Stimulated activated memory B cell treated with anti-CD40 and anti-IgM and Interleukin-4, amounts not matched to agents 10 μg/mL and 1 μg/mL and 100 μg/mL, for 72 hours (primary cell): ENCODE measurements around the gene HGF.

Experiments used
- ATAC-seq: fragments of 150-1000 bp; cut with Tn5 transposase; 2 replicates; pipeline ENCODE4 v1.10.0; 2021
- H3K27ac Mint-ChIP-seq: one replicate; pipeline ENCODE4 v1.8.0; 2022; ENCODE audit warnings: mild to moderate bottlenecking, mixed read lengths
- H3K27me3 Mint-ChIP-seq: one replicate; pipeline ENCODE4 v1.8.0; 2022; ENCODE audit warnings: mixed read lengths
- H3K36me3 Mint-ChIP-seq: one replicate; pipeline ENCODE4 v1.8.0; 2022; ENCODE audit warnings: mixed read lengths
- H3K4me1 Mint-ChIP-seq: one replicate; pipeline ENCODE4 v1.8.0; 2022; ENCODE audit warnings: mixed read lengths
- H3K4me3 Mint-ChIP-seq: one replicate; pipeline ENCODE4 v1.8.0; 2022; ENCODE audit warnings: mild to moderate bottlenecking, moderate library complexity, mixed read lengths
- H3K9me3 Mint-ChIP-seq: one replicate; pipeline ENCODE4 v1.8.0; 2022; ENCODE audit warnings: mixed read lengths

The HGF gene

DNA sequence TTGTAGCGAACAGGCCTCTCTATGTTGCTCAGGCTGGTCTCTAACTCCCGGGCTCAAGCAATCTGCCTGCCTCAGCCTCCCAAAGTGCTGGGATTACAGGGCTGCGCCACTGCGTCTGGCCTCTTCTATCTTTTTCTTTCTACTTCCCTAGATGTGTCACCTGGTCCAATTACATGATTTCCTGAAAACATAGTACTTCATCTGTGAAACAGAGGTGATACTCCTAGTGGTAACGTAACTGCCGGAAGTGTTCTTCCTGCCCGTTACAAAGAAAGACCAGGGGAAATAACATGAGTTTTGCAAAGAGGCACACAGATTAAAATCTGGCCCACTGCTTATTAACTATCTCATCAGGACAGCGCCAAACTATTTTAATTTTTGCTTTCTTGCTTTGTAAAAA lies 18.4 kb upstream of the HGF start:
- ATAC-seq = no peak
- no peak overlapping the region for H3K4me3 Mint-ChIP-seq
- no peaks in the 10 kb centered on the region for H3K27me3 Mint-ChIP-seq
- H3K9me3 Mint-ChIP-seq = no peaks in the 10 kb centered on the region
- no peaks in the 10 kb centered on the region for H3K4me1 Mint-ChIP-seq
- no peaks in the 10 kb centered on the region for H3K36me3 Mint-ChIP-seq
- H3K27ac Mint-ChIP-seq = no peak overlapping the region

DNA sequence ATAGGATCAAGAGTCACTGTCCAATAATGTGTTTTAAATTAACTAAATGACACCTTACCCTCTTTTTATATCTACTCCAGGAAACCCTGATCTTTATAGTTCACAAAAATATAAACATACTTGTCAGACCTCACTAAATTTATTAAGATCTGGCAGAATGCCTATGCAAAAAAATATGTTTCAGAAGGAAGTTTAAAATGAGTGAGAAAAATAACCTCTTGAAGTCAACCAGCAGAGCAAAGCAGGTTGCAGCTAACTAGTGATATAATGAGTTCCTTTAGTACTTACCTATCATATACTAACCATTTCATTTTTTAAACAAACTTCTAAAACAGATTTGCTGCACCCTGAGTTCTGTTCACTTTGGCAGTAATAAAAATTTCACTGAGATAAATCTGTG lies 14.0 kb upstream of the HGF start:
- H3K27ac Mint-ChIP-seq = no peak overlapping the region
- H3K36me3 Mint-ChIP-seq = no peaks in the 10 kb centered on the region
- ATAC-seq = no peak
- no peaks in the 10 kb centered on the region for H3K4me1 Mint-ChIP-seq
- no peaks in the 10 kb centered on the region for H3K9me3 Mint-ChIP-seq
- H3K27me3 Mint-ChIP-seq = no peaks in the 10 kb centered on the region
- no peak overlapping the region for H3K4me3 Mint-ChIP-seq

DNA sequence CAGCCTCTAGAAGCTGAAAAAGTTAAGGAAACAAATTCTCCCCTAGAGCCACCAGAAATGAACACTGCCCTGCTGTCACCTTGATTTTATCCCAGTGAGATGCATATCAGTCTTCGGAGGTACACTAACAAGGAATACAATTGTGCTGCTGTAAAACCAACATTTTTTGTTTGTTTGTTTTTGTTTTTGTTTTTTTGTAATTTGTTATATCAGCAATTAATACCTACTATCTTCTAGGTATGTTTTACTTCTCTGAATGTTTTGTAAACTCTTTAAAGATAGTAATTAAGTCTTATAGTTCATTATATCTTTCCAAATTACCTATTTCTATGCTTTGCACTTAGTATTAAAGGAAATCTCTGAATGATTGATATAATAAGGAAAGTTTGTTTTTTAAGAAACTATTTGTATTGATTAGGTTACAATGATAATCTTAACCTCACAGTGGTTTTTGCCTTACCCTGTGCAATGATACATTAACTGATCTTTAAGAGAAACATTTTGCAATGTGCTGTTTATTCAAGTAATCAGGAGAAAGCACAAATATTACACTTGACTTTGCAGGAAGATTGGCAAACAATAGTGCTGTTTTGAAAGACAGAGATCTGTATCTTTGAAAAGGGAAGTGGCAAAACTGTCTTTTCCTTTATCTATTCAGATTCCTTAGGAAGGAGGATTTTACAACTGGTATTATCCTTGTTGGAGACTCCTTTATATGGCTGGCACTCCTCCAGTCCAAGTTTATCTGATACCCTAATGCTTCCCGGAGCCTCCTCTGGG lies 11.3 kb upstream of the HGF start:
- H3K27ac Mint-ChIP-seq = no peak overlapping the region
- H3K9me3 Mint-ChIP-seq = no peaks in the 10 kb centered on the region
- H3K27me3 Mint-ChIP-seq = no peaks in the 10 kb centered on the region
- no peaks in the 10 kb centered on the region for H3K36me3 Mint-ChIP-seq
- no peak for ATAC-seq
- no peaks in the 10 kb centered on the region for H3K4me1 Mint-ChIP-seq
- H3K4me3 Mint-ChIP-seq = no peak overlapping the region

DNA sequence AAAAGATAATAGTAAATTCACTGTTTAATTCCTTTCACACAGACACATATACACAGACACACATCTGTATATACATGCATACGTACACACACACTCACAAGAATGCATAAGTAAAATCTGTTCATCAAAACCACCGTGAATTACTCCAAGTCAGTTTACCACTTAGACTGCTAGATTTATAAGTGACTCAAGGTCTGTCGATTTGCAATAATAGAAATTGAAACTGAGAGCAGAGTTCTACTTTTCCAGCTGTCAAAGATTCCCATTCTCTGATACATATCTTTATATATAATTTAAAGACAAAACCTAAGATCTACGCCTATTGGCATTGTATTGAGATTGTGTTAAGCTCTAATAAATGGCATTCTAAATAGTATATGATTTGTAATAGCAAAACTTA lies 9.9 kb upstream of the HGF start:
- Mint-ChIP-seq H3K27ac (no peak overlapping the region), H3K27me3 (no peaks in the 10 kb centered on the region), H3K36me3 (no peaks in the 10 kb centered on the region), H3K9me3 (no peaks in the 10 kb centered on the region), H3K4me1 (no peaks in the 10 kb centered on the region), H3K4me3 (no peak overlapping the region)
- no peak for ATAC-seq

DNA sequence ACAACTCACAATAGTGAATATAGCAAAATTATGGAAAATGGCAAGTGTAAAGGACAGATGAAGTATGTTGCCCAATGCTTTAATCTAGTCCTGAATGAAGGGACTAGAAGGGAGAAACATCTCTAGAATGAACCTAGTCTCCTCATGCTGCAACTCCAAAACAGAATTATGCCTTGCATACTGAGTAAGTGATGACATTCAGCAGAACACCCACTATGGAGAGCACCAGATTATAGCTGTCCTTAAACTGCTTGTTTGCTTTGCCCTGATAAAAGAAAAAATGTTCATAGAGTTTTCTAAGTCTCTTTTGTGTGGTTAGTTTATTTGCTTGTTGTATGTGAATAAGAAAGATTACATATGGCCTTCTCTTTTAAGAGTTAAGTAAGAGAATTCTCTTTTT lies 7.8 kb upstream of the HGF start:
- no peak for ATAC-seq
- Mint-ChIP-seq H3K4me3 (no peak overlapping the region), H3K27ac (no peak overlapping the region), H3K27me3 (no peaks in the 10 kb centered on the region), H3K36me3 (no peaks in the 10 kb centered on the region), H3K9me3 (peaks cover 2% of the 10 kb centered on the region), H3K4me1 (no peaks in the 10 kb centered on the region)

DNA sequence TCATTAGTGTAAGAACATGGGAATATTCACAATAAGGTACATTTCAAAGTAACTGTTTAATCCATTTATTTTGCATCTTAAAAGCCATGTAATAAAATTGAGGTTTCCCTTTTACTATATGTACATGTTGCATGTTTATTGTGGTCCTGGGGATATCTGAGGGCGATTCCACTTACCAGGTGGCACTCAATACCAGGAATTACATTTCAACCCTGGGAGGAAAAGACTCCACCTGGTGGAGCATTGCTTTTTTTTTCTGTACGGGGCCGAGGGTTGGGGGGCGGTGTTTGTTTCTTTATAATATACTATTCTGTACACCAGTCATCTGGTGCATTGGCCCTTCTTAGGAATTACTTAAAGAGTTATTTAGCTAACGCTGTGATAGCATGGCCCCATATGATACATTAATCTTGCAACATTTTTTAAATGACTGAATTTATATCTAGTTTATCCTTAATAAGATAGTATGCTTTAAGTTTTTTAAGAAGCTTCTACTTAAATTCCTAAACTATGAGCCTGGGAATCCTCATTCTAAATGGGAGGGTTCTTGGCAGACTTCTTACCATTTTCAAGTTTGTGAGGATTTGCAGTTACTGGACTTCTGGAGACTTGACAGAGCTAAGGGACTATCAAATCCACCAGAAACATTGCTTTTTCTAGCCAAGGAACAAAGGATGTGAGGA lies 7.2 kb upstream of the HGF start:
- H3K9me3 Mint-ChIP-seq = peaks cover 2% of the 10 kb centered on the region
- ATAC-seq = no peak
- H3K4me3 Mint-ChIP-seq = no peak overlapping the region
- H3K36me3 Mint-ChIP-seq = no peaks in the 10 kb centered on the region
- H3K27me3 Mint-ChIP-seq = no peaks in the 10 kb centered on the region
- H3K27ac Mint-ChIP-seq = no peak overlapping the region
- H3K4me1 Mint-ChIP-seq = no peaks in the 10 kb centered on the region

DNA sequence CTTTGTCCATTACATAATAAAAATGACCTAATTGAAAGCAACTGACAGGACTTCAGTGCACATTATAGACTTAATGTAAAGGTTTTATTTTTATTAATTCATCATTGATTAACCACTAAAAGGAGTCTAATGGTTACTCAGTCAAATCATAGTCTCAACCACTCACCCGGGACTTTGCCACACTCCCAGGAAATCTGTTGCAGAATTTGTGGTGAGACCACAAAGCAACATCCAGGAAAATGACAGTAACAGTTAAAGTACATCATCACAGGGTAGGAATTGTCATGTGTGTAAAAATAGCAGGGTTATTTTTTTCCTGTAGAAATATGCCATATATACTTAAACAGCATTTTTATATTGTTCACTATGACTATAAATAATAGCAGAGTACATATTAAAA lies 6.3 kb upstream of the HGF start:
- Mint-ChIP-seq H3K9me3 (peaks cover 2% of the 10 kb centered on the region), H3K27ac (no peak overlapping the region), H3K4me3 (no peak overlapping the region), H3K36me3 (no peaks in the 10 kb centered on the region), H3K27me3 (no peaks in the 10 kb centered on the region), H3K4me1 (no peaks in the 10 kb centered on the region)
- no peak for ATAC-seq

DNA sequence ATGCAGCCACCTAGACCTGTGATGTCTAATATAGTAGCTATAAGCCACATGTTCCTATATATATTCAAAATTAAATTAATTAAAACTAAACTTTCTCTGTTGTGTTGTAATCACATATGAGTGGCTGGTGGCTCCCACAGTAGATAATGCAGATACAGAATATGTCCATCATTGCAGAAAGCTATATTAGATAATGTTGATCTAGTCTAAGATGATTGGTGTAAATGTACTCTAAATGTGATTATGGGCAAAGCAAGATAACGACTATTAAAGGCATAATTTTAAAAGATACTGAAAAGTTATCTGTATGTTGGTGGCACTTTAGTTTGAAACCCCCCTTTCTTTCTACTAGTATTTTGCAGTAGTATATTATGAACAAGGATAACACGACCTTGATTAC lies 5.7 kb upstream of the HGF start:
- H3K36me3 Mint-ChIP-seq = no peaks in the 10 kb centered on the region
- H3K4me3 Mint-ChIP-seq = no peak overlapping the region
- H3K27ac Mint-ChIP-seq = no peak overlapping the region
- H3K4me1 Mint-ChIP-seq = no peaks in the 10 kb centered on the region
- peaks cover 2% of the 10 kb centered on the region for H3K9me3 Mint-ChIP-seq
- H3K27me3 Mint-ChIP-seq = no peaks in the 10 kb centered on the region
- no peak for ATAC-seq

DNA sequence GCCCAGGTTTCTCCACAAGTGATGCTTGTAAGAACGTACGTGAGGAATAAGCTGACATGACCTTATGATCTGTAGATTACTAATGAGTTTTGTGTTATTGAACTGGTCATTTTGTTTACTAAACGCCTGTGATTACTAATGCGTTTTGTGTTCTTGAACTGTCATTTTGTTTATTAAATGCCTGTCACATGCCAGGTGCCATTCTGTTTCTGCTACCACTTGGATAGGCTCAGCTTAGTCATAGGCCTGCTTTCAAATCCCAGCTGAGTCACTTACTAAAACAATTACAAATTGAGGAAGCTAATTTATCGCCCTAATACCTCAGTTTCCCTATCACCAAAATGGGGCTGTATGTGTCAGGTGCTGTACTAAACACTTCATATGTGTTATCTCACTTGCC lies 4.7 kb upstream of the HGF start:
- Mint-ChIP-seq H3K27me3 (no peaks in the 10 kb centered on the region), H3K9me3 (peaks cover 2% of the 10 kb centered on the region), H3K4me3 (no peak overlapping the region), H3K36me3 (no peaks in the 10 kb centered on the region), H3K27ac (no peak overlapping the region), H3K4me1 (no peaks in the 10 kb centered on the region)
- no peak for ATAC-seq

DNA sequence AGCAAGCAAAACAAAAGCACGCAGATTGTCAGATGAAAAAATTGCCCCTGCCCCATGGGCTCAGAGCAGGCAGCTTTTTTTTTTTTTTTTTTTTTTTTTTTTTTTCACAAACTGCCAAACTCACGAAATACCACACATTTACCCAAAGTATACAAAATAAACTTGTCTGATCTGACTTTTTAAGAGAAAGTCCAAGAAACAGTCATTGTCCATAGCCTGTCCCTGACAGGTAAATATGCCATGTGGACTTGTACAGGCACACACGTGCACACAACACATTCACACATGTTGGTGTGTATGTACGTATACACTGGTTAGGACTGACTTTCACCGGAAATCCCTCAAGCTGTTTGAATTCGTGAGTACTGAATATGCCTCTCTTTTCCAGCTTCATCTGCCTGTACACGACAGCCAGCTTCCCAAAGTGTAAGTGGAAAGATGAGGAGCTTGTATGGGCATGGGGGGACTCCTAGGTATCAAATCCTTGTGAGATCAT lies 929 bp upstream of the HGF start:
- H3K4me3 Mint-ChIP-seq = no peak overlapping the region
- no peak for ATAC-seq
- H3K27me3 Mint-ChIP-seq = no peaks in the 10 kb centered on the region
- no peaks in the 10 kb centered on the region for H3K36me3 Mint-ChIP-seq
- peaks cover 7% of the 10 kb centered on the region for H3K9me3 Mint-ChIP-seq
- H3K4me1 Mint-ChIP-seq = no peaks in the 10 kb centered on the region
- no peak overlapping the region for H3K27ac Mint-ChIP-seq

DNA sequence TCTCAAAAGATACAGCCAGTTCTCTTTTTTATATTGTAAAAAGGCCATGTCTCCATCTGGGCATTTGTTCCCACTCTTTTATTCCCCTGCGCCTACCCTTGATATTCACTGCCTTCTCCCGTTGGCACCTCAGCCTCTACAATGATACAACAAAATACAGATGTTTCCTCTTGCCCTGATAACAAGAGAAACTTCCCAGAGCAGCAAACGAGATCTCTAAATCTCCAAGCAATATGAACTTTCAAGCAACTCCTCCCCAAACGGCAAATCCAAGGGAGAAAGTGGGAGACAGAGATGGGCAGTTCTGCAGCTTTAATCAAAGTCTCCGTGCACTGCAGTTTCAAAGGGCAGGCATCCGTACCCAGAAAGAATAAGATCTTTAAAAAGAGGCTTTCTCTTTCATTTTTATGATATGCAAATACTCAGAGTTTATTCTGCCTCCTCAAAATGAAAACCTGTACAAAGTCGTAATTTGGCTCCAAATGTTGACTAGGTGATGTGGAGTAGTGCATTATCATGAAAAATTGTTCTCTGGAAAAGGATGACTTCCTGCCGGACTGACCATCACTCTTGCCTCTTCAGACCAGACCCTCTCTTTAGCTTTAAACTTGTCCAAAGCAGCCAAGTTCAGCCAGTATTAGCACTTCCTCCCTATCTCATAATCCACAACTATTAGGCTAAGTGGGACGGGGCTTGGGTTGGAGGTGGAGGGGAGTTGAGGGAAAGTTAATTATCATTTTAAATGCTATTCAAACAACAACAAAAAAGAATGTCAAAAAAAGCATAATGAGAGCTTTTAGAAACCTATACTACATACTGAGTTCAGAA lies 682 bp downstream of the HGF start:
- Mint-ChIP-seq H3K27ac (no peak overlapping the region), H3K27me3 (no peaks in the 10 kb centered on the region)
- no peak for ATAC-seq

DNA sequence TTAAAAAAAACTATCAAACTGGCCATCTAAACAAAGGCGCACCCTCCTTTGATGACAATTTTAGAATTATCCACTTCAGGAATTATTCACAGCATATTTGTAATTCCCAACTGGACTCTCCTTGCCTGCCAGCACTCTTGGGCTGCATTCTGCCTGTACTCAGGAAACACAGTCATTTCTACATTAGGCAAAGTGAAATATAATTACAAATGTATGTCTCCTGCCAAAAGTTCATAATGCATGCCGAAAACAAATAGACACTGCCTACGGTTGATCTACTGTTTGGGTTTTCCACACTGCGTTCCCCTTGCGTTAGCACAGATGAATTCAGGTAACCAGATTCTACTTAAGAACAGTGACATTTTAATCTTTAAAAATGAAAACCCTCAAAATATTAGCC lies 1.9 kb downstream of the HGF start:
- H3K4me3 Mint-ChIP-seq = no peak overlapping the region
- H3K9me3 Mint-ChIP-seq = peaks cover 8% of the 10 kb centered on the region
- H3K27ac Mint-ChIP-seq = no peak overlapping the region
- no peaks in the 10 kb centered on the region for H3K4me1 Mint-ChIP-seq
- no peak for ATAC-seq
- no peaks in the 10 kb centered on the region for H3K27me3 Mint-ChIP-seq
- H3K36me3 Mint-ChIP-seq = no peaks in the 10 kb centered on the region

More for the DNA sequence above, 682 bp downstream of the HGF start:
- Mint-ChIP-seq H3K36me3 (no peaks in the 10 kb centered on the region), H3K9me3 (peaks cover 7% of the 10 kb centered on the region), H3K4me1 (no peaks in the 10 kb centered on the region), H3K4me3 (peak overlapping the region; percentile 9)

DNA sequence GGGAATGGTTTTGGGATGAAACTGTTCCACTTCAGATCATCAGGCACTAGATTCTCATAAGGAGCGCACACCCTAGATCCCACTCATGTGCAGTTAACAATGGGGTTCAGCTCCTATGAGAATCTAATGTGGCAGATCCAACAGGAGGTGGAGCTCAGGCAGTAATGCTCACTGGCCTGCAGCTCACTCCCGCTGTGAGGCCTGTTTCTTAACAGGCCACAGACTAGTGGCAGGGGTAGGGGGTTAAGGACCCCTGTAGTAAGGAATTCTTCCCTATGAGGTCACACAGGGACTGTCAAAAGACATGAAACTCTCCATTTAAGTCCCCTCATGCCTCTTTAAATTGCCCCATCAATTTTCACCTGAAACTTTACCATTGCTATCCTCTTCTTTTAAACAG lies 8.0 kb downstream of the HGF start:
- Mint-ChIP-seq H3K27me3 (no peaks in the 10 kb centered on the region), H3K4me3 (no peak overlapping the region), H3K9me3 (peaks cover 6% of the 10 kb centered on the region), H3K36me3 (no peaks in the 10 kb centered on the region), H3K27ac (no peak overlapping the region), H3K4me1 (no peaks in the 10 kb centered on the region)
- no peak for ATAC-seq

DNA sequence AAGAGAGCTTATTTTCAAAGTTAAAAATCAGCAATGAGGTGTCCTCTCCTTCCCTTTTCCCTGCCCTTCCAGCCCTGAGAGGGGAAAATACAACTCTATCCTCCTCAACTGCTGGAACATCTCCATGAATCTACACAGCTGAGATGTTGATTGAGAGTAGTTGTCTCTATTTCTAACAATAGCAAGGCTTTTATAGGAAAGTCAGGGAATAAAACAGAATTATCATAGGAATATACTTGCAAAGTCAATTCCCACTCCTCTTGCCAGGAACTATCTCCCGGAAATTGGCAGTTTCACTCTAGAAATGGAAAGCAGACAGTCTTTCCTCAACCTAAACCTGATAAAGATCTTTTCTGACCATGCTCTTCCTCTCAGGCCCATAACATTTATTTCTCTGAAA lies 8.8 kb downstream of the HGF start:
- Mint-ChIP-seq H3K36me3 (no peaks in the 10 kb centered on the region), H3K9me3 (peaks cover 3% of the 10 kb centered on the region), H3K27ac (no peak overlapping the region), H3K27me3 (no peaks in the 10 kb centered on the region), H3K4me3 (no peak overlapping the region), H3K4me1 (no peaks in the 10 kb centered on the region)
- no peak for ATAC-seq

DNA sequence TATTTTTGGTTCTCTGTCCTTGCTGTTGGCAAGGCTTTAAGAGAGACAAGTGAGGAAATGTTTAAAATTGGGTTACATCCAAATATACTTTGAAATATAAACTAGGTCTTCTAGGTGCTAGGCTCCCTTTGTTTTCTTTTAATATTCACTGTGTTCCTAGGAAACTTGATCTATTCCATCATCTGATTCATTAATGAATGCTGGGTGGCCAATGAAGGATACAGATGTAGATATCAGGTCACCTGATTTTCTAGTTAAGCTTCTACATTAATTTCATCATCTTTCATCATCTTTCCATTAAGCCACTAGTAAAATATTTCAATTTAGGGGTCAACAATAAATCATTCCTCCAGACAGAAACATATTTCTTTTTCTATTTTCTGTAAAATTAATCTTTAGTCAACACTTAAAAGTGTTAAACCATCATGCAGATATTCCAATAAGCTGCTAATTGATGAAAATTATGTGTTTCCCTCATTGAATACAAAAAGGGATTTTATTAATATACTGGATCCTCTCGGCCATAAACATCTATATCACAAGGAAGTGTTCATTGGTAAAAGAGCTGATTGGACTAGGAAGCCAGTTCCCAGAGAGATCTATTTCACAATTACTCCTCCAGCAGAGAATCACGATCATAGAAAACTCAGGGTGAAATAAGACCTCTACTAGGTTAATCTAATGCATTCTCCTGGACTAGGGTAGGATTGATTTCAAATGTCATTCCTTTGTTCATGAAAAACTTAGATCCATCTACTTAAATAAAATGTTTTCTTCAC lies 14.7 kb downstream of the HGF start:
- H3K36me3 Mint-ChIP-seq = no peaks in the 10 kb centered on the region
- H3K27ac Mint-ChIP-seq = no peak overlapping the region
- H3K4me3 Mint-ChIP-seq = no peak overlapping the region
- no peaks in the 10 kb centered on the region for H3K9me3 Mint-ChIP-seq
- H3K27me3 Mint-ChIP-seq = no peaks in the 10 kb centered on the region
- H3K4me1 Mint-ChIP-seq = no peaks in the 10 kb centered on the region
- ATAC-seq = no peak
